DOHH2 (cell line): ENCODE measurements around the gene PPCS.

Experiments
- H3F3A ChIP-seq: fragments of 200-600 bp; sonication (generic), shearing (Covaris generic); 2 replicates; pipeline ENCODE4 v1.6.0; 2016; ENCODE audit warnings: antibody characterized with exemption, mild to moderate bottlenecking; ENCODE audit not compliant: control insufficient read depth, insufficient read depth
- H3K27ac ChIP-seq: fragments of 200-600 bp; sonication (generic); 2 replicates; pipeline ENCODE4 v1.5.1; 2014; ENCODE audit warnings: low read depth, mild to moderate bottlenecking, low read length, moderate library complexity
- H3K27me3 ChIP-seq: fragments of 200-600 bp; sonication (generic); 2 replicates; pipeline ENCODE4 v1.6.1; 2014; ENCODE audit warnings: mild to moderate bottlenecking, low read length, mixed read lengths; ENCODE audit not compliant: control insufficient read depth
- H3K36me3 ChIP-seq: fragments of 200-600 bp; sonication (generic); 2 replicates; pipeline ENCODE4 v1.6.1; 2014; ENCODE audit warnings: mild to moderate bottlenecking, low read length, moderate library complexity, mixed read lengths; ENCODE audit not compliant: control insufficient read depth
- H3K4me1 ChIP-seq: fragments of 200-600 bp; sonication (generic); 2 replicates; pipeline ENCODE4 v1.6.1; 2014; ENCODE audit warnings: mild to moderate bottlenecking, low read length, mixed read lengths; ENCODE audit not compliant: control insufficient read depth
- H3K4me2 ChIP-seq: fragments of 200-600 bp; sonication (generic); 2 replicates; pipeline ENCODE4 v1.6.0; 2014; ENCODE audit warnings: mild to moderate bottlenecking, low read length, moderate library complexity
- H3K4me3 ChIP-seq: fragments of 200-600 bp; sonication (generic); 2 replicates; pipeline ENCODE4 v1.5.1; 2014; ENCODE audit warnings: mild to moderate bottlenecking, low read length, mixed read lengths
- H3K79me2 ChIP-seq: fragments of 200-600 bp; sonication (generic); 2 replicates; pipeline ENCODE4 v1.6.1; 2014; ENCODE audit warnings: mild to moderate bottlenecking, low read length, mixed read lengths; ENCODE audit not compliant: control insufficient read depth
- H3K9me2 ChIP-seq: fragments of 200-600 bp; sonication (generic); replicated peaks from 2 replicates; pipeline ENCODE4 v1.6.1; 2014; ENCODE audit warnings: mild to moderate bottlenecking, low read length, mixed read lengths; ENCODE audit not compliant: control insufficient read depth
- H3K9me3 ChIP-seq: fragments of 200-600 bp; sonication (generic); 2 replicates; pipeline ENCODE4 v1.6.1; 2014; ENCODE audit warnings: antibody characterized with exemption, low read length, mixed read lengths; ENCODE audit not compliant: control insufficient read depth, insufficient read depth
- H4K20me1 ChIP-seq: fragments of 200-600 bp; sonication (generic); 2 replicates; pipeline ENCODE4 v1.6.0; 2014; ENCODE audit warnings: low read depth, mild to moderate bottlenecking, antibody characterized with exemption, low read length, moderate library complexity; ENCODE audit not compliant: control insufficient read depth, insufficient read depth
- CTCF ChIP-seq: fragments of 200-600 bp; sonication (generic); IDR thresholded peaks from one replicate; pipeline ENCODE4 v1.5.1; 2014; ENCODE audit warnings: antibody characterized with exemption, mild to moderate bottlenecking, low read depth, low read length; ENCODE audit not compliant: poor library complexity, severe bottlenecking
- EZH2phosphoT487 ChIP-seq: fragments of 200-600 bp; sonication (generic); IDR thresholded peaks from 2 replicates; pipeline ENCODE4 v1.6.1; 2017; ENCODE audit warnings: borderline replicate concordance, mild to moderate bottlenecking, antibody characterized with exemption, low read length, moderate library complexity, mixed read lengths

PPCS gene

GRCh38 chr1:42461196-42461595, 4.9 kb downstream of the PPCS start:
- H3K27me3 ChIP-seq, result peaks cover 3% of the 10 kb centered on the region; the same call in 1 of the 2 replicates
- peaks cover 35% of the 10 kb centered on the region for H3K4me1 ChIP-seq
- H3K27ac ChIP-seq, result no peak overlapping the region
- TF ChIP-seq EZH2phosphoT487, result no peak
- TF ChIP-seq CTCF, result no peak
- H3F3A ChIP-seq, result peaks cover 12% of the 10 kb centered on the region
- H3K36me3 ChIP-seq, result peaks cover 41% of the 10 kb centered on the region
- no peaks in the 10 kb centered on the region for H3K9me3 ChIP-seq
- H3K4me3 ChIP-seq, result no peak overlapping the region
- H3K4me2 ChIP-seq, result no peak overlapping the region
- no peaks in the 10 kb centered on the region for H3K9me2 ChIP-seq
- peaks cover 23% of the 10 kb centered on the region for H3K79me2 ChIP-seq
- H4K20me1 ChIP-seq, result no peaks in the 10 kb centered on the region

- H3K9me2 ChIP-seq, result no peaks in the 10 kb centered on the region
- peak within 1 kb of the TSS; percentile 59 for H3K4me2 ChIP-seq
- H3K79me2 ChIP-seq, result peaks cover 8% of the 10 kb centered on the region
- H3K27ac ChIP-seq, result peak within 1 kb of the TSS; percentile 3; the same call in 1 of the 2 replicates
- peaks cover 8% of the 10 kb centered on the region for H3K27me3 ChIP-seq
- H3K4me3 ChIP-seq, result peak within 1 kb of the TSS; percentile 67
- peaks cover 31% of the 10 kb centered on the region for H3K36me3 ChIP-seq
- H3F3A ChIP-seq, result peaks cover 12% of the 10 kb centered on the region
- no peak for TF ChIP-seq EZH2phosphoT487
- TF ChIP-seq CTCF, result no peak
- no peaks in the 10 kb centered on the region for H4K20me1 ChIP-seq
- H3K9me3 ChIP-seq, result no peaks in the 10 kb centered on the region
- H3K4me1 ChIP-seq, result peaks cover 24% of the 10 kb centered on the region
Observed at GRCh38 chr1:42462828-42463763, 6.8 kb downstream of the PPCS start, which contains the start of gene CCDC30. TSS of gene CCDC30 (plus strand) at chr1:42463286. CDS start at chr1:42480552, 17,266 bp downstream.

GRCh38 chr1:42463921-42464320, 7.6 kb downstream of the PPCS start:
- H3K27me3 ChIP-seq, result peaks cover 11% of the 10 kb centered on the region
- H3K79me2 ChIP-seq, result no peaks in the 10 kb centered on the region
- no peak overlapping the region for H3K27ac ChIP-seq
- H3K4me3 ChIP-seq, result no peak overlapping the region
- no peaks in the 10 kb centered on the region for H3K9me2 ChIP-seq
- H3F3A ChIP-seq, result peaks cover 12% of the 10 kb centered on the region
- peak overlapping the region; percentile 59 for H3K4me2 ChIP-seq
- H3K4me1 ChIP-seq, result peaks cover 17% of the 10 kb centered on the region
- H4K20me1 ChIP-seq, result no peaks in the 10 kb centered on the region
- no peak for TF ChIP-seq EZH2phosphoT487
- no peak for TF ChIP-seq CTCF
- H3K36me3 ChIP-seq, result peaks cover 23% of the 10 kb centered on the region
- H3K9me3 ChIP-seq, result no peaks in the 10 kb centered on the region
